NCI-H1092 treated with DMSO at 0.1 percent for 48 hours (cell line): ENCODE data around the gene SCRN1.
A peak's percentile ranks its signal among the peaks of the same experiment; 100 is the strongest.

Source experiments
- DNase-seq: peaks from one replicate; lab custom pipeline; 2025; lab: John Stamatoyannopoulos, UW

The SCRN1 gene

DNA sequence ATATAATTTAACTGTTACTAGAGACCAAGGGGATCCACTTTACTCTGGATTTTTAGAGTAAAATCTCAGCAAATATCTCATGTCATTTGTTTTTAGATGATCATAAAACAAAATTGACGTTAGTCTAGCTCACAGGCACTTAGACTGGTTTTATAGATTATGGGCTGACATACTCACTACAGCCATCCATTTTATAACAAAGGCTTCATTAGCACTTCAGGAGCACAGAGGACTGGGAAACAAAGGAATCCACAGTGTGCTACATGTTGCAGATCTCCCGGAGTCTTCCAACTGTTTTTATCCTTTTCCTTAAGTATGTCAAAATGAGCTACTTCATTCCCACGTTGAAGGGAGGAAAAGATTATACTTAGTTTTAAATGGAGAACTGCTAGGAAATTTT, 15.9 kb upstream of the SCRN1 start:
- no peak for DNase-seq

DNA sequence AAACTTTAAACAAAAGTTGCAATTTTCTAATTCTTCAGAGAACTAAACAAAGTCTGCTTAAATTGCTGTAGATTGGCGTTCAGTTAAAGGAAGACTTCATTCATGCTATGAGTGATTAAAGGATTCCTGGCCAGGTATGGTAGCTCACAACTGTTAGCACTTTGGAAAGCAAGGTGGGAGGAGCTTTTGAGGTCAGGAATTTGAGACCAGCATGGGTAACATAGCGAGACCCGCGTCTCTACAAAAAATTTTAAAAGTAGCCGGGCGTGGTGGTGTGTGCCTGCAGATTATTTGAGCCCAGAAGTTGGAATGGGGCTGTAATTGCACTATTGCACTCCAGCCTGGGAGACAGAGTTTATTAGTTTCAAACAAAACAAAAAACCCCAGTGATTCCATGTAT, 13.5 kb upstream of the SCRN1 start:
- DNase-seq = no peak

DNA sequence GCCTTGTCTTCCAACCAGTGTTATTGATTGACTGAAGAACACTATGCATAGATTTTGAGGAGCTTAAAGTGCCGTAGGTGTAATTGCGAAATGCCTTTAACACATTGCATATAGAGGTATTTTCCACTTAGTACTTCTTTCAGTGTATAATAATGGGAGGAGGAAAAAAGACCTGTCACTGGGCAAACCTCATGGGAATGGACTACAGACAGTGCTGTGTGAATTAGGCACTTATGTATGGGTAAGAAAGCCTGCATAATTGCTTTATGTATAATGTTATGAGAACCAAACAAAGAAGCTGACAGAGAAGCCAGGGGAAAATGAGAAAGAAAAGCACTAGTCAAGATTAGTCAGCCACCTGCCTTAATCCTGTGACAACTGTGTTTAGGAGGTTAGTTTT, 12.4 kb upstream of the SCRN1 start:
- DNase-seq = no peak

DNA sequence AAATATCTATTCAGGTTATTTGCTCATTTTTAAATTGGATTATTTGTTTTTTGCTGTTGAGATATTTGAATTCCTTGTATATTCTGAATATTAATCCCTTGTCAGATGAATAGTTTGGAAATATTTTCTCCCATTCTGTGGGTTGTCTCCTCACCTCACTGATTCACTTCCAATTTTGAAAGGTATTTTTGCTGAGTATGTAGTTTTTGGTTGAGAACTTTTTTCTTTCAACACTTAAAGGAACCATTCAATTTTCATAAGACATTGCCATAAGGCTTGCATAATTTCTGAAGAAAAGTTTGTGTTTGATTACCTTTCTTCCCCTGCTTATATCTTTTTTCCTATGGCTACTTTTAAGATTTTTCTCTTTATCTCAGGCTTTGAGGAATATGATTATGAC, 8.9 kb upstream of the SCRN1 start:
- DNase-seq = no peak

DNA sequence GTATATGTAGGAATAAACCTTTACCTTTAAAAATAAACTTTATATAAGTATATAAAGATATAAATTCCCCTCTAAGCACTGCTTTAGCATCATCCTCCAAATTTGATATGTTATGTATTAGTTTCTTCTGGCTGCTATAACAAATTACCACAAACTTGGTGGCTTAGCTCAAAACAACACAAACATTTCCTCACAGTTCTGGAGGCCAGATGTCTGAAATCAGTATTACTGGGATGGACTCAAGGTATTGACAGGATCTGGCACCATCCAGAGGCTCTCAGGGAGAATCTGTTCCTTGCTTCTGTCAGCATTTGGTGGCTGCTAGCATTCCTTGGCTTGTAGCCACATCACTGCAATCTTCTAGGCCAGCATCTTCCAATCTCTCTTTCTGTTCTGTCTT, 6.7 kb upstream of the SCRN1 start:
- no peak for DNase-seq

DNA sequence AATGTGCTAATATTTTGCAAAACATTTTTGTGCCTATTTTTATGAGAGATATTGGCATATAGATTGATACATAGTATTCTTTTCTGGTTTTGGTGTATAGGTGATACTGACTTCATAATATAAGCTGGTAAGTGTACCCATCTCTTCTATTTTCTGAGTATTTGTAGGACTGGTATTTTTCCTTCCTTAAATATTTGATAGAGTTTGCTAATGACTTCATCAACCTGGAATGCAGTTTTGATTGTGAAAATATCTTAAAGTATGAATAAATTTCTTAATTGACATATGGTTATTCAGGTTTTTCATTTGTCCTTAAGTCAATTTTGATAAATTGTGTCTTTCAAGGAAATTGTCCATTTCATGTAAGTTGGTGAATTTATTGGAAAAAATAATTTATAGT, 6.1 kb upstream of the SCRN1 start:
- no peak for DNase-seq

DNA sequence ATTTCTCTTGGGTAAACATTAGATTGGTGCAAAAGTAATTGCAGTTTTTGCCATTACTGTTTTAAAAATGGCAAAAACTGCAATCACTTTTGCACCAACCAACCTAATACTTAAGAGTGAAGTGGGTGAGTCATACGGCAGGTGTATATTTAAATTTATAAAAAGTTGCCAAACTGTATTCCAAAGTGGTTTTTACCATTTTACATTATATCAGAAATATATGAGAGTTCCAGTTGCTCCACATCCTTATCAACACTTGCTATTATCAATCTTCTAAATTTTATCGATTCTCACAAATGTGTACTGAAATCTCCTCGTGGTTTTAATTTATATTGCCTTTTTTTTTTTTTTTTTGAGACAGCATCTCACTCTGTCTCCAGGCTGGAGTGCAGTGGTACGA, 3.5 kb upstream of the SCRN1 start:
- DNase-seq = no peak

DNA sequence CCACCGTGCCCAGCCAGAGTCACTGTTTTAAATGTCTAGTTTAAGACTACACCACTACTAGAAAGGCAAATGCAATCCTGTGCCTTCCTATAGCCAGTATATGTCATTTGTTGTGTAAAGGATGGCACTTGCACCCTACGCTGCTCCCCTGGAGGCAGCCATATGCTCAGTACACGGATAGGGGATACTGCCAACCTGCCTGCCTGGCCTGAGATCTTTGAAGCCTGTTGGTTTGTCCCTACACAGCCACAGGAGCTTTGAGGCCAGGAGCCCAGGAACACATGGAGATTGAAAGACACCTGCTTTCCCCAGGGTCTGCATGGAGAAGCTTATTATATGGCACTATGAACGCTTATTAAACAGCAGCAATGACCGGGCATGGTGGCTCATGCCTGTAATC, 2.3 kb upstream of the SCRN1 start:
- no peak for DNase-seq

DNA sequence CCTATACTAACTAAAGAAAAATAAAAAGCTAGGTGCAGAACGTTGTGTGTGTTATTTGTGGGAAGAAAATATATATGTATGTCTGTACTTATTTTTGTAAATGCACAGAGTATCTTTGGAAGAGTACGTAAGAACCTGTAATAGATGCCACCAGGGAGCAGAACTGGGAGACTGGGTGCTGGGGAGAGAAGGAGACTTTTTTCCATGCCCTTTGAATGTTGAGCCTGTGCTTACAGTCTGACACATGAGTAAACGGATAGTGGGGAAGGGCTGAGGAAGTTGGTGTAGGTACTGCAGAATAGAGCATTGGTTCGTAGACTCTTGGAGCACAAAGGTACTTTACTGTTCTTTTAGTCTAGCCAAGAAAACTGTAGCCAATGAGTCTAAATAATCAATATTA, 1.3 kb upstream of the SCRN1 start:
- DNase-seq = no peak

DNA sequence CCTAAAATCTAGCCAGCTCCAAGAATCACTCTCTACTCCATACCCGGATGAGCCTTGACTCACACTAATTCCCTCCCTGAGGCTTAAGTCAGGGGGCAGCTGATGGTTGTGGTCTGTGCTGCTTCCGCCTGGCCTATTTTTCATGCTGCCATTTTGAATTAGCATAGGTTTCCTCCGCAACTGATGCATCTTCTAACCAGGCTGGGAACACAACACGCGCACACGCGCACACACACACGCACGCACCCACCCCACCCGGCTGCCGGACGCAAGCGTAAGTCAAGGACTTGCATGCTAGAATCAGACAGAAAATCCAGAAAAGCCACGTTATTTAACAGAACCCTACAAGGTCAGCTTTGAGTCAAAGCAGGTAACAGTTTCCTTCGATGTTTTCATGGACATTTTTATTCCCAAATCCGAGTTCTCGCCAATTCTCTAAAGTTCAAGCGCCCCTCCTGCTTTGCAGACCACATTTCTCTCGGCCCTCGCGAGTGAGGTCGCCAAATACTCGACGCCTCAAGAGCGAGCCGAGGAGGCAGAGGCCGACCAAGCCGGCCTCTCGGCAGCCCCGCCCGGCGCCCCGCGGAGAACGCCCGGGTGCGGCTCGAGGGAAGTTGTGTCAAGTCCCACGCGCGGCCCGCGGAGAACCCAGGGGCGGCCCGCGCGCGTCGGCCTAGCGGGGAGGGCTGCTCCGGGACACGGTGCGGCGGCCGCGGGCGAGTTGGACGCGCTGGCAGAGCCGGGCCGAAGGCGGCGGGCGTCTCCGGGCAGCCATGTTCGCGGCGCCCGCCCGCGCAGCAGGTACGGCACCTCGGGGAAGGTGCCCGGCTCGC, 961 bp downstream of the SCRN1 start:
- peak; percentile 69 for DNase-seq

DNA sequence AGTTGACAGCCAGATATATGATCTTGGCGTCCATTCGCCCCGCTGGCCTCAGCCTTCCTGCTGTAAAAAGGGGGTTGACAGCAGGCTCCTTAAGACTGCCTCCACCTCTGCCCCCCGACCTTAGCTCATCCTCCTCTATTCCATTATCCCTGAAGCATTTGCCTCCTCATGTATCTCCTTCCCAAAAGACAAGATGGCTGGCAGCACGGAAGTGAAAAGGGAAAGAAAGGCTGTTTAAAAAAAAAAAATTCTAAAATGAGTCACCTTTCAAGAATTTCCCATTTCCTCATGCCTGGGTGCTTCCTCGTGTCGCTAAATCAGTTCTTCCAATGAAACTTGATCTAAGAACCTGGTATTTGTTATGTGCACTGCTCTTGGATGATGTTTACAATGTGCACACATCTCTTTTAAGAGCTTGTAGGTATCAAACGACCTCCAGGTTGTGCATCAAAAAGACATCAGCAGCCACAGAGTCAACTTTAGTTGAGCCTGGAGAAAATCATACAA, 1.7 kb downstream of the SCRN1 start:
- DNase-seq = peak; percentile 16

DNA sequence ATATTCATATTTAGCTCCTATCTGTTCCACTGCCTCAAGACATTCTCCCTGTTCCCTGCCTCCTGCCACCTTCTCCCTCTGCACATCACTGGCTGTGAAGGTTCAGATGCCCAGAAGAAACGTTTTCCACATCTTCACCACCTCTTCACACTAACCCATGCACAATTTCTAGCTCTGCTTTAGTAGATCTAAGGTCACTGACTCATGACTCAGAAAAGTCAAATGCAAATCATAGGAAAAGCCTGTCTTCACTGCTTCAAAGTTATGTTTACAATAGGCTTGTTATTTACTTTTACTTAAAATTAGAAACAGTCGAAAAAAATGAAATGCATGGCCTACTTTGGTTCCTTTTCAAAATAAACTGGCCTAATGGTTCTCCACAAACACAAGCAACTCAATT, 2.5 kb downstream of the SCRN1 start:
- no peak for DNase-seq

DNA sequence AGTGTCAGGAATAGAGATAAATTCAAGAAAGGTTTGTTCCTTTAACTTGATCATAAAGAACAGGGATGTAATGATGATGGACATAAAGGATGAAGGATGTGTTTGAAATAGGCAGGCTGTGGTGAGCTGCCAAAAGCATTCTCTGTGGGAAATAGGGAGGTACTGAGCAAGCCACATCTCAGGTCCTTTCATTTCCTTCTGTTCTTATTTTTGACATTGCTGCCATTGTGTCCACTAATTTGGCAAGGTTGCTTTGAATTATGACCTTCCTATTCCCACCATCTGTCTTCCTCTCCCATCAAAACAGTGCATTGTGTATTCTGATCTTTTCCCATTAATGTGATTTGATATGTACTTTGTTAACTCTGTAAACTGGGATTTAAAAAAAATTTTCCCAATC, 9.4 kb downstream of the SCRN1 start:
- DNase-seq = no peak

DNA sequence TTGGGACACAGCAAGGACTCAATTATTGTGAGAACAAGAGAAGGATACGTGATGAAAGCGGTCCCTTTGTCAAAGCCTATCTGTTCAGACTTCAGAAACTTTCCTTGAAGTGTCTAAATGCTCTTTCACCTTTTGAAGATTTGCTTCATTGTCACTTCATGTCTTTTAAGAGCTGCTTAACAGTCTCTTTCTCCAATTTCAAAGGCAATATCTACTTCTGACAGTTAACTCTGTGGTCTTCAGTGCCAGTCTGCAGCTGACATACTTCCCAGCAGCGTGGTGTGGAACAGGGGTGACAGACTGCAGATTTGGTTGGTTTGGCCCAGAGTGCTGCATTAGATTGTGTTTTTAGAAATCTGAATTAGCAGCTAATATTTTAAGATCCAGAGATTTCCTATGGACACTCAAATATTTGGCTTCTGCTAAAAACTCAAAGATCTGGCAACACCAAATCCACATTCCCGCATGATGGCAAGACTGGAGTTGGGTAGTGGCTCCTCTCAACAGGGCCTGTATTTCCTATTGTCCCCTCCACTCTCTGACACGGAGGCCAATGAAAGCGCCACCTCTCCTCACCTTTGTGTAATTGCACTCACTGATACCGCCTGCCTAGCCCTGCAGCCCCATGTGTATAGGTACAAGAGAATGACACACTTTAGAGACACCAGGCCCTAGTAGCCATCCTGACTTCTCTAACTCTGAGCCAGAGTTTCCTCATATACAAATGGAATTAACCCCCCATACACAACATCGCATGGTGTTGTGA, 11.5 kb downstream of the SCRN1 start:
- DNase-seq = no peak

DNA sequence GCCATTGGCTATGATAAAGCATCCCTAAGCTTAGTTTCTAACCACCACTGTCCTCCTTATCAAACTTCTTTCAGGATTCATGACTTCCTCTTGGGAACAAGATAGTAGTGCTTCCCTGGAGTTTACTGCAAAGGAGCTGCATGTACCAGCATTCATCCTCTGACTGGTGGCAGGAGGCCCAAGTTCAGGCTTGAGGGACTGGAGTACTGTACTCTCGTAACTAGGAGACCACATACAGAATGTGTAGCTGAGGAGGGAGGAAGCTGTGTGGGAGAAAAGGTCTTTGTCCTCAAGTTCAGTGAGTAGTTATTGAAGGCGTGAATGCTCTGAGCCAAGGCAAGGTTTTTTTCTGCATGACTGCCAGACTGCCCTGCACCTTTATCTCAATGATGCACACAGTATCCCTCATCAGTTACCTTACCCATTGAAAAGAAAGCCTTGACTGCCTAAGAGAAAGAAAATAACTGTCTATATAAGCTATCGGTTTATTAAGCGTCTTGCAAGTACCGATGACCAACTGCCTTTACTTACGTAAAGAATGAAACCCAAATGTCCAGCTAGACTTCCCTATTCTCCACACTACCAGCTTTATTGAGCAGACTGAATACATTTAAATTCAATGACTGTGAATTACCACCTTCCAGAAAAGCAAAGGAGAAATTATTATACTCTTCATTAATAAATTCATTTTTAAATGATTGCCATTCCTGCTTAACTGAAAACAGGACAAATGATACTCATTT, 12.8 kb downstream of the SCRN1 start:
- DNase-seq = no peak

DNA sequence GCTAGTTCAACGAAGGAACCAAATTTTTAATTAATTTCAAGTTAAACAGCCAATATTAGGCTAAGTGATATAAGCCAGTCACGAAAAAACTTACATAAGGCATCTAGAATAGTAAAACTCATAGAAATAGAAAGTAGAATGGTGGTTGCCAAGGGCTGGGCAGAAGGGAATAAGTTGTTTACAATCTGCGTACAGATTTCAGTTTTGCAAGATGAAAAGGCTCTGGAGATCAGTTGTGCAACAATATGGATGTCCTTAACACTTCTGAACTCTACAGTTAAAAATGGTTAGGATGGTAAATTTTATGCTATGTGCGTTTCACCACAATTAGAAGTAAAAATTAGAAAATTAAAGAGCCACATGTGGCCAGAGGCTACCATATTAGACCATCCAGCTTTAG, 13.3 kb downstream of the SCRN1 start:
- DNase-seq = no peak

DNA sequence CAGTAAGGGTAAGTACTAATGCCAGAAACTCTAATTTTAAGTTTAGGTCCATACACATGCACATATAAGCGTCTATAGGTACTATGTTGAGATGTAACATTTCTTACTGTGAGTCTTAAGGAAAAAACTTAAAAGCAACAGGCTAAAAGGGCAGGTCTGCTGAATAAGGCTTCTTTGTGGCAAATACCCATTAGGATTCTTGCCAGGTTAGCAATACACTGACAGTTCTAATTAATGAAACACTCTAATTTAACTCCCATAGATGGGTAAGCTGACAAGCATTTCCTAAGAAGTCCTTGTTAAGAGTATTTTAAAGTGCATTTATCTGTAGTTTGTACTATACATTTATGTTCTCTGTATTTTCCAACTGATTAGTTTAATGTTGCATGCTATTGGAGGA, 14.0 kb downstream of the SCRN1 start:
- DNase-seq = no peak

DNA sequence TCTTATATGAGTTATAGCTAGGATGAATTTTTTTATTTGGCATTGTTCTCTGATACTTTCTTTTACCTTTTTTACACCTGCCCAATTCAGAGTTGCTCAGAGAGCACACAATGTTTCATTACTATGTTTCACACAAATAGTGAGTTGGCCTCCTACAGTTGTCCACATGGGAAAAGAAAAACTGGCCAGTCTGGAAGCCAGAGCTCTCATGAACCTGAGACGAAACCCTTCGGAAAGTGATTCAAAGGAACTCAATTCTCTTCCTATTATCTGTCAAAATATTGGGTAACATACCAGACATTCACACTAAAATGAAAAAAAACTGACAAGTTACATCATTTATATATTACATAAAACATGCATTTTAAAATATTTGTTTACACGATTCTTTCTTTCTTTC, 15.3 kb downstream of the SCRN1 start:
- DNase-seq = no peak

DNA sequence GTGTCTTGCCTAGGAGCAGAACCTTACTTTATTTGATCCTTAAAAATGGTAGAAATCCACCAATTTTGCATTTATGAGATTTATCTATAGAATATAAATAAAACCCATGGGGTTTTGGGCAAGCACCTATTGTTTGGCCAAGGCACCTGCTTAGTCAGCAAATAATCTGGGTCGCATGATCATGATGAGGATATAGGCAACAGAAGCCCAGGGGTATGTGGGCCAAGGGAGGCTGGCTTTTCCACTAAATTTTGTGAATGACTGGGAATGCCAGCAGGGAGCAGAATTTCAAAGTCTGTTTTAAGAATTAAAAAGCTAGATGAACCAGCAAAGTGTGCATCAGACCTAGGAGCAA, 17.3 kb downstream of the SCRN1 start:
- DNase-seq = no peak

DNA sequence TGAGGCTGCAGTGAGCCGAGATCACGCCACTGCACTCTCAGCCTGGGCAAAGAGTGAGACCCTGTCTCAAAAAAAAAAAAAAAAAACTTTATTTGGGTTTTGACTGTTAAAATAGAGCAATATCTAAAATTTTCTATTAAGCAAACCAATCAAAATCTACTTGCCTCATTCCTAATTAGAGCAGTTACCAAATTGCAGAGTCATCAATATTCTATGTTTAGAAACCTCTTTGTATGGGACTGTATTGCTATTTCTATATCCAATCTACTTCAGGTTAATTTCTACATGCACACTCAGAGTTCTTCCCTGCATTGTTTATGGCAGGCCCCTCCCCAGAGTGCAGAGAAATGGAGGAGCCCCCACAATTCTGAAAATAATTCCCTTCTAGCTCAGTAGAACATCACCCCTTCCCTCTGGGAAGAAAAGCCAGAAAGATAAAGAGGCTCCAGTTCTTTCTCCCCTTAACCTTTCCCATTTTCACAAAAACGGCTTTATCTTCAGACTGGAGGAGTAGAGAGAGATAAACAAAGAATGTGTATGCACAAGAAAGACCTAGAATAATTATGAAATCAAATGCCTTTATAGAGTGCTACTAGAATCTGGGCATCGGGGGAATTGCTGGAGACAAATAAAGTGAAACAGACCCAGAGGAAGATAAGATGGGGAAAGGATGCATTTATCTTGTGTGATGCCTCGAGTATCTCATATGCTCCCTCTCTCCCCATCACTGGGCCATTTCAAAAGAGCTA, 17.9 kb downstream of the SCRN1 start:
- no peak for DNase-seq

DNA sequence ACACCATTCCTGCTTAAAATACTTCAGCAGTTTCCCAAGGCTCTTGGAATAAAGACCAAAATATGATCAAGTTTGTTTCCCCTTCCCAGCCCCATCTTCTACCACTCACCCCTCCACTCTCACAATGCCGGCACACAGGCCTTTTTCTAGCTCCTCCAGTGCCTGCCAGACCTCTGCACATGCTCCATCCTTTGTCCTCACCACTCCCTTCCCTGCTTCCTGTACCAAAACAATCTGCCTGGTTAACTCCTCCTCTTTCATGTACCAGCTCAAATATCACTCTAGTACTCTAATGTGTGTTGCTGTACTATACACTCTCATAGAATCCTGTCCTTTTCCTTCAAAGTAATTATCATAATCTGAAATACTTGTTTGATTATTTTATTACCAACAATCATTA, 19.4 kb downstream of the SCRN1 start:
- no peak for DNase-seq

DNA sequence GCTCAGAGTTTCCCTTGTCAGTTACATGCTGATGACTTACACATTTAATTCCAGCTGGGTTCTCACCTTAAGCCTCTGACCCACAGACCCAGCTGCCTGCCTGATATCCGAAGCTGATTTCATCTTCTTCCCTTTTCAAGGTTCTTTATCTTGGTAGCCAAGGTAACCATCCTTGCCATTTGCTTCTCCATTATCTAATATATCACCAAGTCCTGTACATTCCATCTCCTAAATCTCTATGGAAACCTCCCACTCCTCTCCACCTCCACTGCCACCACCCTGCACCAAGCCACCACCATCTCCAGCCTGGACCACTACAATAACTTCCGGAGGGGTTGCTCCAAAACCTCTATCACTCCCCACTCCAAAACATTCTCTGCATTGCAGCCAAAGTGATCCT, 19.9 kb downstream of the SCRN1 start:
- DNase-seq = no peak
